ENCODE data around the gene HSFX2.
"Not testable (repeated sequence)": the region's sequence is repeated elsewhere in the genome, so short reads cannot be mapped to it uniquely, and the experiment has no call there.

- not testable (repeated sequence) for TF ChIP-seq CTCF (IDR thresholded peaks at IDR 0.05; ENCODE audit: low read depth, low read length, poor library complexity, severe bottlenecking); EZH2phosphoT487 (IDR thresholded peaks at IDR 0.05; ENCODE audit: borderline replicate concordance, low read length)
Measured at GRCh38 chrX:149585631-149586030, 9.5 kb downstream of the HSFX2 start.

All from DOHH2 (cell line).